Activated gamma-delta T cell (primary cell): ENCODE data around the gene PRODH2.
"Not testable (repeated sequence)": the region's sequence is repeated elsewhere in the genome, so short reads cannot be mapped to it uniquely, and the experiment has no call there.

ENCODE experiments used
- DNase-seq: peaks from one replicate; lab custom pipeline; 2025; lab: John Stamatoyannopoulos, UW

The PRODH2 gene

GRCh38 chr19:35796645-35797542, 15.8 kb downstream of the PRODH2 start:
- no peak for DNase-seq

GRCh38 chr19:35795564-35795963, 17.1 kb downstream of the PRODH2 start:
- not testable (repeated sequence) for DNase-seq

- DNase-seq: no peak
These were observed 19.1 kb downstream of the PRODH2 start for GRCh38 chr19:35793381-35794165.

DNA sequence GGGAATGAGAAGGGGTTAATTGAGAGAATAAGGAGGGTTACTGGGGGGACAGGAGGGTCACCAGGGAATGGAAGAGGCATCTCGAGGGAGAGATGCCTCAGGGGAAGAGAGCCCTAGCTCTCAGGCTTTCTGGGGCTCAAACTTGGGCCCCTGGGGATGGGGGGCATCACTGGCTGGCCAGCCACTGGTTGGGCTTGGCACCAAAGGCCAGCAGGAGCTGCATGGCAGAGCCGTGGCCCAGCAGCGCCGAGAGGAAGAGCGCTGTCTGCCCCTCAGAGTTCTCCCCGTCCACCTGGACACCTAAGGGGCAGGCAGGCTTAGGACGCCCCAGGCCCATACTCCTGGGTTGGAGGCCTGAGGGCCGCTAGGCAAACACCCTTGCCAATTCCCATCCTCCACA, 19.8 kb downstream of the PRODH2 start:
- no peak for DNase-seq

- DNase-seq: no peak
These were observed 20.3 kb downstream of the PRODH2 start for GRCh38 chr19:35792312-35792711.

DNA sequence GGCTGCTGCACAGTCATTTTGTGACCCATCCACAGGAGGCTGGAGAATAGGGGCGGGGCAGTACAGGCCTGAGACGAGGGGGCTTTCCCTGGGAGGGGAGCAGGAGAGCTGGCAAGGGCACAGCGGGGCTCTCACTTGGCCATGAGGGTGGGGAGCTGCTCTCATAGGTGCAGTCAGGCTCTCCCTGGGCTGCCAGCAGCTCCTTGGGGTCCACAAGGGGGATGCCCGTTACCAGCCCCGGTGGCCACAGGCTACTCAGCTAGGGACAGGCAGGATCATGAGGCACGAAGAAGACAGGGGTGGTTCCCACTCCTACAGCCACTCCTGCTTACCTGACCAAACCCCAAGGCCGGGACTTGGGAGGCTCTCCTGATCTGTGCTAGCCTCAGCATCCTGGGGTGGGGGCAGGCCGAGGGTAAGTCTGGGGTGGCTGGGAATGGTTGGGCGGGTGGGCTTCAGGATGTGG, 20.8 kb downstream of the PRODH2 start:
- no peak for DNase-seq

GRCh38 chr19:35790981-35791813, 21.4 kb downstream of the PRODH2 start:
- DNase-seq: no peak

GRCh38 chr19:35789978-35790944, 22.4 kb downstream of the PRODH2 start:
- DNase-seq: no peak

DNA sequence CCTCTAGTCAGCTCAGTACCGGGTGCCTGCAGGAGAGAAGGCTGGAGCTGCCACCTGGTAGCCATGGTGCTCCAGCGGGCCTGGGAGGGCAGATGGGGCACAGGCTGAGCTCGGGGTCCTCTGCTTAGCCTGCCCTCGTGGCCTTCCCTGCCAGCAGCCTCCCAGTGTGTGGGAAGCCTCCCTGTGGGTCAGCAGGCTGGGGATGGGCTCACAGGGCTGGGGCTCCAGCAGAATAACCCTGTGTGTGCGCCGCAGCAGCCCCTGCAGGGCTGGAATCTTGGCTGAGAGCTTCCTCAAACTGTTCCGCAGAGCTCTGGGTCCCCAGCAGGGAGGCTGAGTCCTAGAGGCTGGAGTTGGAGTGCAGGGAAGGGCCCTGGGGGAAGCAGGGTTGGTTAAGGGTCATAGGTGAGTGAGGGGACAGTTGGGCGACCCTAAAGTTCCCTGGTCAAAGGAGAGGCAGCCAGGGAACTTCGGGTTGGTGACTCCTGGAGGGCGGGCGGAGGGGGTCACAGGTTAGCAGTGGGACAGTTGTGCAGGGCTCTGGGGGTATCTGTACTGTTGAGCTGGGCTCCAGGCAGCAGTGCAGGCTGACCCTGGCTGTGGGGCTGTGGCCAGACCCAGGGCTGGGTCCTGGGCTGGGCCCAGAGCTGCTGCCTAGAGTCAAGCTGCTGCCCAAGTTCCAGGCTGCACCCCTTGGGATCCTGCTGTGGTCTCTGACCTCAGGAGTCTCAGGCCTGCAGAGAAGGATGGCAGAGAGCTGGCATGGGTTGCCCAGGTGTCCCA, 23.3 kb downstream of the PRODH2 start:
- no peak for DNase-seq

- DNase-seq: no peak
These were observed 24.3 kb downstream of the PRODH2 start for GRCh38 chr19:35788205-35788960.

- DNase-seq: no peak
These were observed 25.3 kb downstream of the PRODH2 start for GRCh38 chr19:35787227-35787799.

- DNase-seq: no peak
These were observed 26.1 kb downstream of the PRODH2 start for GRCh38 chr19:35786299-35787160.

DNA sequence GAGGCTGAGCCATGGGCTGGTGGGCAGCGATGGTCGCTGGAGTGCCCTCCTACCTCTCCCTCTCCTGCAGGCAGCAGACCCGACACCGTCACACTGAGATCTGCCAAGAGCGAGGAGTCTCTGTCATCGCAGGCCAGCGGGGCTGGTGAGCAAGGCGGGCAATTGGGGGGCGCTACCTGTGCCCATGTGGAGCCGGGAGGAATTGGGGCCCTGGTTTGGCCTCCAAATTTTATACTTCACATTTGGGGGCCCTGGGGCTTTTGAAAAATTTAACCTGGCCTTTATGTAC, 27.4 kb downstream of the PRODH2 start:
- DNase-seq: no peak

GRCh38 chr19:35784503-35785338, 27.9 kb downstream of the PRODH2 start:
- no peak for DNase-seq

DNA sequence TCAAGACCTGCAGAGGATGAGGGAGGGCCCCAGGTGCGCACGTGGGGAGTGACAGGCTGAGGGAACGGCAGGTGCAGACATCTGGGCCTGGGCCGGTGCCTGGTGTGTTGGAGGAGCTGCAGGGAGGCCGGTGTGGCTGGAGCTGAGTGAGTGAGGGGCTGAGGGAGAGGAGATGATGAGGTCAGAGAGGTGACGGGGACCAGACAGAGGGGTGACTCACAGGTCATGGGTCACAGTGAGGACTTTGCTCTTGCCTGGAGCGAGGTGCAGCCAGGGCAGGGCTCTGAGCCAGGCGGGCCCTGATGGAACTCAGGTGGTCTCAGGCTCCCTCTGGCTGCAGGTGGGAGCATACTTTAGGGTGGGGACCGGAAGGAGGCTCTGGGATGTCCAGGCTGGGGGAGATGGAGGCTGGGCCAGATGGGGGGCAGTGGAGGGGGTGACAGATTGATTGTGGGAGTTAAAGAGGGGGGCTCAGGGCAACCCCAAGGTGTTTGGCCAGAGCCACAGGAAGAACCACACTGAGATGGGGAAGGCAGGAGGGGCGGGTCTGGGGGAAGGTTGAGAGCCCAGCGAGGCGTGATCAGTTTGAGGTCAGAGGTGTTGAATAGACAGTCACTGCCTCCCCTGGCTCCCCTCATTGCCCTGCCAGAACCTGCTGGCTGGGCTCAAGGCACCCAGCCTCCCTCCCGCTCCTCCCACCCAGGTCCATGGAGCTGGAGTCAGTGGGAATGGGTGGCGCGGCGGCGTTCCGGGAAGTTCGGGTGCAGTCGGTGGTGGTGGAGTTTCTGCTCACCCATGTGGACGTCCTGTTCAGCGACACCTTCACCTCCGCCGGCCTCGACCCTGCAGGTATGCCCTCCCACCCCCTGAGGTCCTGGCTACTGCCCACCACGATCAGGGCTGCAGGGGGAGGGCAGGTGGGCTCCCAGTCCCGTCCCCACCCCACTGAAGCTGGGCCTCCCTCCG, 28.9 kb downstream of the PRODH2 start:
- no peak for DNase-seq

DNA sequence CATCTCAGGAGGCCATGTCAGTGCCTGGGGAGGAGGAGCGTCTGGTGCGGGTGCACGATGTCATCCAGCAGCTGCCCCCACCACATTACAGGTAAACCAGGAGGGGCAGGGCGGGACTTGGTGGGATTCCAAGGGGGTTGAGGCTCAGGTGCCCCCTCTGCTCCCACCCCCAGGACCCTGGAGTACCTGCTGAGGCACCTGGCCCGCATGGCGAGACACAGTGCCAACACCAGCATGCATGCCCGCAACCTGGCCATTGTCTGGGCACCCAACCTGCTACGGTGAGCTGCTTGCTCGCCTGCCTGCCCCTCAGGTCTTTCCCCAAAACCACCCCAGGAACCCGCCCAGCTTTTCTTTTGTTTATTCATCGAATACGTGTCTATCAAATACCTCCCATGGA, 30.1 kb downstream of the PRODH2 start:
- DNase-seq: no peak
